Measurements from ENCODE around the gene MIPOL1.
"Not testable (repeated sequence)": the region's sequence is repeated elsewhere in the genome, so short reads cannot be mapped to it uniquely, and the experiment has no call there.

MIPOL1 gene

DNA sequence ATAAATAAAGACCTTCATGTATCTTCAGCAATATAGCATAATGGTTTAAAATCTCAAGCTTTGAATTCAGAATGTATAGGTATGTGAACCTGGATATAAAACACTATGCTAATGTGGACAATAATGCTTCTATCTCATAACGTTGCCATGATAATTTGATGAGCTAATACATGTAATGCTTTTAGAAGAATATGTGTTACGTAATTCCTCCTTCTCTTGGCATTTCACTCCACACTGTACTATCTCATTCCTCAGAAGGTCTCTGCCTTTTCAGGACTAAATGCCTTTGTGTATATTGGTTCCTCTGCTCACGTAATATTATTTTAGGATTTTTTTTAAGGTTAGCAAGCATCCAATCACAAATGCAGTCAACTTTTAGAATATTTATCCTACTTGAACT lies 310.8 kb downstream of the MIPOL1 start:
- Histone ChIP-seq H3K27me3 (ENCODE audit: control insufficient read depth, insufficient read depth, low read length) (no peaks in the 10 kb centered on the region), H3K36me3 (ENCODE audit: control insufficient read depth, insufficient read depth, low read length) (no peaks in the 10 kb centered on the region), H3K4me1 (ENCODE audit: control insufficient read depth, insufficient read depth, low read length) (no peaks in the 10 kb centered on the region), H3K27ac (ENCODE audit: low read depth, low read length) (no peak overlapping the region), H3K4me3 (ENCODE audit: low read length) (no peak overlapping the region), H3K9ac (ENCODE audit: low read length) (no peak overlapping the region)

DNA sequence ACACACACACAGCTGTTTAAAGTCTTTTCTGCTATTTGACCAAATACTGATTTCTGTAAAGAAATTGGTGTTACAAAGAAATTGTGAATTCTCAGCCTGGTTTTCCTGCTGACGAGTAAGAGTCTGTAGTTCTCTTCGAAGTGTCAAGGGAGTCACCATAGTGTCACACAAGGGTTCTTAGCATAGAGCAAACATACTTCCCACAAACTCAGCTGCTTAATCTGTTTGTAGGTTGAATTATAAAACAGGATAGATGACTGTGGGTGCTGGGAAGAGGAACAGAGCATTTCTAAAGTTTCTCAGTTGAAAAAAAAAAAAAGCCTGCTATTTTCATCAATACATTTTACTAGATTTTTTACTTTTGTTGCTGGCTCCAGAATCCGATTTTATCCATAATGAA lies 314.4 kb downstream of the MIPOL1 start:
- no peak overlapping the region for H3K4me3 ChIP-seq (ENCODE audit: low read length)
- H3K4me1 ChIP-seq (ENCODE audit: control insufficient read depth, insufficient read depth, low read length): no peaks in the 10 kb centered on the region
- no peak overlapping the region for H3K27ac ChIP-seq (ENCODE audit: low read depth, low read length)
- no peaks in the 10 kb centered on the region for H3K36me3 ChIP-seq (ENCODE audit: control insufficient read depth, insufficient read depth, low read length)
- H3K27me3 ChIP-seq (ENCODE audit: control insufficient read depth, insufficient read depth, low read length): no peaks in the 10 kb centered on the region
- H3K9ac ChIP-seq (ENCODE audit: low read length): no peak overlapping the region

GRCh38 chr14:37515771-37516170 lies 318.0 kb downstream of the MIPOL1 start:
- Histone ChIP-seq H3K4me1 (ENCODE audit: control insufficient read depth, insufficient read depth, low read length) (no peaks in the 10 kb centered on the region), H3K27ac (ENCODE audit: low read depth, low read length) (no peak overlapping the region), H3K36me3 (ENCODE audit: control insufficient read depth, insufficient read depth, low read length) (no peaks in the 10 kb centered on the region), H3K4me3 (ENCODE audit: low read length) (no peak overlapping the region), H3K27me3 (ENCODE audit: control insufficient read depth, insufficient read depth, low read length) (no peaks in the 10 kb centered on the region), H3K9ac (ENCODE audit: low read length) (no peak overlapping the region)

DNA sequence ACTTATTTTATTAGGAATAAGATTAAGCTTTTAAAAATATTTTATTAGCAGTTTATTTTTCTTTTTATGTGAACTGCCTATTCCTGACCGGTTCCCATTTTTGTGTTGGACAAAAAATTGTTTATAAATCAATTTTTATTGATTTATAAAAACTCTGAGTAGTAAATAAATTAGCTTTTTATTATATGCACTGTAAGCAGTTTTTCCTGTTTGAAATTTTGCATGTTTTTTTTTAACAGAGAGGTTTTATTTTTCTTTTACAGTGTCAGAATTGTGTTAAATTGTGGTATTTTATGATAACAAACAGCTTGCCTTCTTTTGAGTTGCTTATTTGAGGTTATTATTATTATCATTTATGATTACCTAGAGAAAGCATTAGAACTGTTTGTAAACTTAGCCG lies 329.3 kb downstream of the MIPOL1 start:
- Histone ChIP-seq H3K9ac (ENCODE audit: low read length) (no peak overlapping the region), H3K27ac (ENCODE audit: low read depth, low read length) (no peak overlapping the region), H3K4me1 (ENCODE audit: control insufficient read depth, insufficient read depth, low read length) (no peaks in the 10 kb centered on the region), H3K27me3 (ENCODE audit: control insufficient read depth, insufficient read depth, low read length) (no peaks in the 10 kb centered on the region), H3K36me3 (ENCODE audit: control insufficient read depth, insufficient read depth, low read length) (no peaks in the 10 kb centered on the region), H3K4me3 (ENCODE audit: low read length) (no peak overlapping the region)

DNA sequence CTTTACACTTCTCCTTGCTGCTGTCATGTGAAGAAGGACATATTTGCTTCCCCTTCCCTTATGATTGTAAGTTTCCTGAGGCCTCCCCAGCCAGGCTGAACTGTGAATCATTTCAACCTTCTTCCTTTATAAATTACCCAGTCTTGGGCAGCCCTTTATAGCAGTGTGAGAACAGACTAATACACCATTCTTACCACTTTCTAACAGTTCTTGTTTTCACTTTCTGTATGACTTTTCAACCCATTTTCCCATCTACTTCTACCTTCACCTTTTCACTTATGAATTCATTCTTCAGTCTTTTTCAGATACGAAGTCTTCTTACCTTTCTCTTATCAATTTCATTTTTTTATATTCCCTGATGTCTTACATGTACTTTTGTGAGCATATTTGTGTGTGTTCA lies 342.3 kb downstream of the MIPOL1 start:
- Histone ChIP-seq H3K9ac (ENCODE audit: low read length) (no peak overlapping the region), H3K4me3 (ENCODE audit: low read length) (no peak overlapping the region), H3K4me1 (ENCODE audit: control insufficient read depth, insufficient read depth, low read length) (no peaks in the 10 kb centered on the region), H3K36me3 (ENCODE audit: control insufficient read depth, insufficient read depth, low read length) (no peaks in the 10 kb centered on the region), H3K27me3 (ENCODE audit: control insufficient read depth, insufficient read depth, low read length) (no peaks in the 10 kb centered on the region), H3K27ac (ENCODE audit: low read depth, low read length) (no peak overlapping the region)

GRCh38 chr14:37544407-37544806 lies 346.7 kb downstream of the MIPOL1 start:
- no peak overlapping the region for H3K27ac ChIP-seq (ENCODE audit: low read depth, low read length)
- H3K27me3 ChIP-seq (ENCODE audit: control insufficient read depth, insufficient read depth, low read length): no peaks in the 10 kb centered on the region
- no peak overlapping the region for H3K4me3 ChIP-seq (ENCODE audit: low read length)
- no peaks in the 10 kb centered on the region for H3K36me3 ChIP-seq (ENCODE audit: control insufficient read depth, insufficient read depth, low read length)
- no peak overlapping the region for H3K9ac ChIP-seq (ENCODE audit: low read length)
- no peaks in the 10 kb centered on the region for H3K4me1 ChIP-seq (ENCODE audit: control insufficient read depth, insufficient read depth, low read length)

- H3K36me3 ChIP-seq (ENCODE audit: control insufficient read depth, insufficient read depth, low read length): no peaks in the 10 kb centered on the region
Measured at GRCh38 chr14:37545174-37545573, 347.4 kb downstream of the MIPOL1 start.

GRCh38 chr14:37546621-37547447 lies 349.1 kb downstream of the MIPOL1 start:
- H3K4me3 ChIP-seq (ENCODE audit: low read length): no peak overlapping the region
- no peaks in the 10 kb centered on the region for H3K36me3 ChIP-seq (ENCODE audit: control insufficient read depth, insufficient read depth, low read length)
- H3K4me1 ChIP-seq (ENCODE audit: control insufficient read depth, insufficient read depth, low read length): no peaks in the 10 kb centered on the region
- H3K9ac ChIP-seq (ENCODE audit: low read length): no peak overlapping the region
- H3K27ac ChIP-seq (ENCODE audit: low read depth, low read length): no peak overlapping the region
- no peaks in the 10 kb centered on the region for H3K27me3 ChIP-seq (ENCODE audit: control insufficient read depth, insufficient read depth, low read length)

More at GRCh38 chr14:37545174-37545573, 347.4 kb downstream of the MIPOL1 start:
- Histone ChIP-seq H3K27me3 (ENCODE audit: control insufficient read depth, insufficient read depth, low read length) (no peaks in the 10 kb centered on the region), H3K4me3 (ENCODE audit: low read length) (no peak overlapping the region), H3K4me1 (ENCODE audit: control insufficient read depth, insufficient read depth, low read length) (no peaks in the 10 kb centered on the region), H3K27ac (ENCODE audit: low read depth, low read length) (no peak overlapping the region), H3K9ac (ENCODE audit: low read length) (no peak overlapping the region)

DNA sequence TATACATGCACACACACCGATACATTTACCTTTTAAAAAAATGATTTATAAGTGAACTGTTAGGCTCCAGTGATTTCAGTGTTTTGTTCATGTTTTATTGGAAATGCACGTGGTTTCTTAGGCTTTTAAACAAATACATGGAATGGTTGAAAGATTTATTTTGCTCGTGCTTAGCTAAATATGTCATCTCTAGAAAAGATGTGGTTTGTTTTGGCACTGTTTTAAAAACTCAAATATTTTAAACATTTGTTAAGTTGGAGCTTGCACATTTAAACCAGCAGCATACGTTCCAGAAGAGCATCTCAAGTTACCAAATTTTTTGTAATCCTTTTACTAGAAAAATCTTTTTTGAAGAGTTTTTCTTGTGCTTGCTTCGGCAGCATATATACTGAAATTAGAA lies 352.8 kb downstream of the MIPOL1 start:
- H3K36me3 ChIP-seq (ENCODE audit: control insufficient read depth, insufficient read depth, low read length): no peaks in the 10 kb centered on the region
- no peak overlapping the region for H3K4me3 ChIP-seq (ENCODE audit: low read length)
- H3K4me1 ChIP-seq (ENCODE audit: control insufficient read depth, insufficient read depth, low read length): no peaks in the 10 kb centered on the region
- H3K9ac ChIP-seq (ENCODE audit: low read length): no peak overlapping the region
- no peaks in the 10 kb centered on the region for H3K27me3 ChIP-seq (ENCODE audit: control insufficient read depth, insufficient read depth, low read length)
- H3K27ac ChIP-seq (ENCODE audit: low read depth, low read length): no peak overlapping the region

DNA sequence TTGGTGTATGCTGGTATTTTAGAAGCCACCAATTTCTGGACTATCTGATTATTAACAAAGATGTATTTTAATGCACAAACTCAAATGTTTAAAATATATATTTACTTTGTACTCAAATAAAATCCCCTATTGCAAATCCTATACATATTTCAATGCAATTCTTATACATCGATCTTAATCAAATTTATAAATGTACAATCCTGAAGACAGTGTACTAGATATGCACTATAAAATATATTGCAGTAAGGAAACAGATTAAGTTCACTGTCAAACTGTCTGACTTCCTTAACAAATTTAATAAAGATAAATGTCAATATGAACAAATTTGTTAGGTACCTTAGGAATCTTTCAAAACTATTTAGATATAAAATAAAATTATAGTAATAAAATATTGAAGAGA lies 353.4 kb downstream of the MIPOL1 start:
- no peaks in the 10 kb centered on the region for H3K27me3 ChIP-seq (ENCODE audit: control insufficient read depth, insufficient read depth, low read length)
- H3K4me1 ChIP-seq (ENCODE audit: control insufficient read depth, insufficient read depth, low read length): no peaks in the 10 kb centered on the region
- no peaks in the 10 kb centered on the region for H3K36me3 ChIP-seq (ENCODE audit: control insufficient read depth, insufficient read depth, low read length)
- H3K27ac ChIP-seq (ENCODE audit: low read depth, low read length): no peak overlapping the region
- H3K4me3 ChIP-seq (ENCODE audit: low read length): no peak overlapping the region
- H3K9ac ChIP-seq (ENCODE audit: low read length): no peak overlapping the region

DNA sequence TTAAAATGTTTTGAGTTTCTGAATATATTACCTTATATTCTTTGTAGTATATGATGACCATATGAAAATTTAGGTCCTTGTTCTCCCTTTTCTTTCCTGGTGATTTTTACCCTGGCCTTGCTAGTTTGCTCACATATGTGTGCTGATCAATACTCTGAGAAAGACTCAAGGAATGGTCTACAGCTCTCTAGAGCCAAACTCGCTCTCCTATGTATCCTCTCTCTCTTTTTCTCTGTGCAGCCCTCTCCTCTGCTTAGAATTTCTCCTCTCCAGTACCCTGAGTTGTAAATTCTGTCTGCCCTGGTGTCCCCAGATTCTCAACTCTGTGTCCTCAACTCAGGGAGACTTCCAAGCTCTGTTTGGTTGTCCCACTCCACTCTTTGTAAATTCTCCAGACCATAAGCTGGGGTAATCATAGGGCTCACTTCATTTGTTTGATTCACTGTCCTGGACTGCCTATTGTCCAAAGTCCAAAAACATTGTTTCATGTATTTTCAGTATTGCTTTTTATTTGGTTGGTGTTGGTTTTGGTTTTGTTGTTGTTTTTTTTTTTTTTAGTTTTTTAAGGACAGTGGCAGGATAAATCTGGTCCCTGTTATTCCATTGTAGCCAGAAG lies 356.3 kb downstream of the MIPOL1 start:
- no peak overlapping the region for H3K27ac ChIP-seq (ENCODE audit: low read depth, low read length)
- H3K36me3 ChIP-seq (ENCODE audit: control insufficient read depth, insufficient read depth, low read length): no peaks in the 10 kb centered on the region
- H3K9ac ChIP-seq (ENCODE audit: low read length): no peak overlapping the region
- H3K27me3 ChIP-seq (ENCODE audit: control insufficient read depth, insufficient read depth, low read length): no peaks in the 10 kb centered on the region
- no peaks in the 10 kb centered on the region for H3K4me1 ChIP-seq (ENCODE audit: control insufficient read depth, insufficient read depth, low read length)
- no peak overlapping the region for H3K4me3 ChIP-seq (ENCODE audit: low read length)

- H3K27ac ChIP-seq (ENCODE audit: low read depth, low read length); H3K4me3 ChIP-seq (ENCODE audit: low read length); H3K9ac ChIP-seq (ENCODE audit: low read length); H3K4me1 ChIP-seq (ENCODE audit: control insufficient read depth, insufficient read depth, low read length); H3K36me3 ChIP-seq (ENCODE audit: control insufficient read depth, insufficient read depth, low read length); H3K27me3 ChIP-seq (ENCODE audit: control insufficient read depth, insufficient read depth, low read length): not testable (repeated sequence)
Measured at GRCh38 chr14:37555596-37555995, 357.9 kb downstream of the MIPOL1 start.

- H3K27me3 ChIP-seq (ENCODE audit: control insufficient read depth, insufficient read depth, low read length): no peaks in the 10 kb centered on the region
- H3K27ac ChIP-seq (ENCODE audit: low read depth, low read length): no peak overlapping the region
- H3K36me3 ChIP-seq (ENCODE audit: control insufficient read depth, insufficient read depth, low read length): no peaks in the 10 kb centered on the region
- no peak overlapping the region for H3K4me3 ChIP-seq (ENCODE audit: low read length)
- no peak overlapping the region for H3K9ac ChIP-seq (ENCODE audit: low read length)
- no peaks in the 10 kb centered on the region for H3K4me1 ChIP-seq (ENCODE audit: control insufficient read depth, insufficient read depth, low read length)
Measured at GRCh38 chr14:37558740-37559139, 361.0 kb downstream of the MIPOL1 start.

All from rectal smooth muscle tissue (tissue), 1 donor.